ENCODE measurements around the gene PER2. TPM values are rescaled to one million over a fixed set of nuclear protein-coding genes. Genes with fewer than 3 reads are reported as not detected.

Gene PER2
- total and polyA plus RNA-seq, 10 of the 15 experiments (the other 5 are each of a cell fraction or from before 2014, with no cell fraction given) = 1.5 to 15.1 (median 4.6) TPM

DNA sequence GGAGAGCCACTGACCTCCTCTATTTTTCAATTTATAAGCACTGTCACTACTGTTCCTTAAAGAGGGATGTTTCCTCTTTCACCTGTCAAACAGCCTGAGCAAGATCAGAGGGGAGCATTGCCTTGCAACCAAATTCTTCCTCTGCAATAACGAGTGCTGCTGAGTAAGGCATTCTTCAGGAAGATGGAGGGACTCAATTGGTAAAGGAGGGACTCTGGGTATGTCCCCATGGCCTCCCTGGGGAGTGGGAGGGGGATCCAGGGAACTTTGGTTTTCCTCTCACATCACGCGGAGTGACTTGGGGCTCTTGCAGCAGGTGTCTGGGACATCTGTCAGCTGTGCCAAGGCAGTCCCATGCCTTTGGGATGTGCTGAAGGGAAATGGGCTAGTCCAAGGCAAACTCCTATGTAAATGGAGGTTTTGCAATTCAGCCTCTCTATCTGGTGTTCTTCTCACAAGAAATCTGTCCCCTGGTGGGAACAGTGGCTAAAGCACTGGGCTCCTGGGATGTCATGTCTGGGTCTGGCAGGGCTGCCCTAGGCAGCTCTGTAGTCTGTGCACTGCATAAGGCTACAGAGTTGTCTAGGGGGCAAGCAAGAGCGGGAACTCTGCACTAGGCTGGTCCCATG lies 34.2 kb downstream of the PER2 start:
- intact Hi-C loops (cut with micrococcal nuclease; ENCODE audit: unreplicated experiment) (no loop called here), in situ Hi-C loops (cut with MboI) (no loop called here)
- FAIRE-seq (no peak), ATAC-seq (no peak), DNase-seq (ENCODE audit: low read depth, low spot score) (no peak)
- Histone ChIP-seq H3K27ac (ENCODE audit: control insufficient read depth, insufficient read depth) (no peak overlapping the region), H2AFZ (ENCODE audit: control insufficient read depth, low read depth, low read length) (no peak overlapping the region), H4K20me1 (ENCODE audit: control insufficient read depth, insufficient read depth) (no peaks in the 10 kb centered on the region), H3K79me2 (ENCODE audit: control insufficient read depth, insufficient read depth, low read length) (no peaks in the 10 kb centered on the region), H3K4me3 (no peak overlapping the region), H3K9ac (ENCODE audit: control insufficient read depth, insufficient read depth, low read length) (no peak overlapping the region), H3K27me3 (replicated peaks in 1 of 2; ENCODE audit: control insufficient read depth in 2 of 2, insufficient read depth in 2 of 2, low read length in 1 of 2) (no peaks in the 10 kb centered on the region), H3K4me2 (ENCODE audit: control insufficient read depth, insufficient read depth) (no peak overlapping the region), H3K36me3 (ENCODE audit: control insufficient read depth in 2 of 2, insufficient read depth in 2 of 2, low read length in 1 of 2) (peaks cover 4 to 15% of the 10 kb centered on the region in 2 experiments; a peak in 3 of 4 replicates), H3K9me3 (replicated peaks; ENCODE audit: control insufficient read depth, insufficient read depth, low read length) (no peaks in the 10 kb centered on the region), H3K4me1 (ENCODE audit: control insufficient read depth, insufficient read depth, low read length) (no peaks in the 10 kb centered on the region)
- RAD21 ChIA-PET (ENCODE audit: unreplicated experiment) = no interaction called here
- BruUV-seq (replicated peaks) = no TSS peak
- CTCF ChIA-PET = interaction anchor here (0.9 to 2.4 kb wide), 5 partner anchors 10 to 285 kb away, joined by 3 to 7 read pairs (median 3); no protein-coding TSS in a partner anchor
- 71% methylated on average over 4 of the region's 4 CpGs for WGBS (ENCODE audit: insufficient coverage, insufficient replicate concordance, low lambda C conversion rate, missing lambda C conversion rate)
- SMC1A ChIA-PET (ENCODE audit: uncharacterized antibody, unreplicated experiment) = no interaction called here
- POLR2A ChIA-PET = no interaction called here
- TF ChIP-seq PRDM15 (CRISPR knock-in tag; IDR thresholded peaks at IDR 0.05) (no peak), ATF7 (IDR thresholded peaks at IDR 0.05; ENCODE audit: low read depth) (no peak), ZNF622 (IDR thresholded peaks at IDR 0.05) (no peak), SMAD1 (IDR thresholded peaks at IDR 0.05; ENCODE audit: low read depth, partially characterized antibody) (no peak), RELA (IDR thresholded peaks at IDR 0.05; ENCODE audit: borderline replicate concordance, partially characterized antibody) (no peak), POLR2A (IDR thresholded peaks at IDR 0.05; ENCODE audit: low read depth, low read length) (no peak), CEBPZ (IDR thresholded peaks at IDR 0.05; ENCODE audit: low read depth, low read length) (no peak), ZSCAN29 (IDR thresholded peaks at IDR 0.05) (no peak), ETV6 (conservative IDR thresholded peaks at IDR 0.05 in 1 of 2, IDR thresholded peaks at IDR 0.05 in 1 of 2; ENCODE audit: borderline replicate concordance in 1 of 2, low read depth in 1 of 2) (no peak), SUZ12 (IDR thresholded peaks at IDR 0.05; ENCODE audit: unreplicated experiment) (no peak), TCF12 (IDR thresholded peaks at IDR 0.05; ENCODE audit: low read depth, low read length) (no peak)
- TF ChIP-seq, protein P1, sequence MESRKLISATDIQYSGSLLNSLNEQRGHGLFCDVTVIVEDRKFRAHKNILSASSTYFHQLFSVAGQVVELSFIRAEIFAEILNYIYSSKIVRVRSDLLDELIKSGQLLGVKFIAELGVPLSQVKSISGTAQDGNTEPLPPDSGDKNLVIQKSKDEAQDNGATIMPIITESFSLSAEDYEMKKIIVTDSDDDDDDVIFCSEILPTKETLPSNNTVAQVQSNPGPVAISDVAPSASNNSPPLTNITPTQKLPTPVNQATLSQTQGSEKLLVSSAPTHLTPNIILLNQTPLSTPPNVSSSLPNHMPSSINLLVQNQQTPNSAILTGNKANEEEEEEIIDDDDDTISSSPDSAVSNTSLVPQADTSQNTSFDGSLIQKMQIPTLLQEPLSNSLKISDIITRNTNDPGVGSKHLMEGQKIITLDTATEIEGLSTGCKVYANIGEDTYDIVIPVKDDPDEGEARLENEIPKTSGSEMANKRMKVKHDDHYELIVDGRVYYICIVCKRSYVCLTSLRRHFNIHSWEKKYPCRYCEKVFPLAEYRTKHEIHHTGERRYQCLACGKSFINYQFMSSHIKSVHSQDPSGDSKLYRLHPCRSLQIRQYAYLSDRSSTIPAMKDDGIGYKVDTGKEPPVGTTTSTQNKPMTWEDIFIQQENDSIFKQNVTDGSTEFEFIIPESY (IDR thresholded peaks at IDR 0.05) = no peak

Data from GM12878 (cell line).